HG02884 (cell line): Measurements from ENCODE around the gene C2CD2.

ENCODE experiments used
- ATAC-seq: cut with Tn5 transposase; IDR thresholded peaks from one replicate; pipeline ENCODE4 v1.9.1; 2021; ENCODE audit warnings: mild to moderate bottlenecking, moderate library complexity; ENCODE audit not compliant: unreplicated experiment

The C2CD2 gene

GRCh38 chr21:41848958-41849580 is 104.7 kb downstream of the C2CD2 start:
- no peak for ATAC-seq

GRCh38 chr21:41848533-41848932 is 105.3 kb downstream of the C2CD2 start:
- no peak for ATAC-seq

GRCh38 chr21:41847066-41847804 is 106.6 kb downstream of the C2CD2 start:
- ATAC-seq: no peak

- no peak for ATAC-seq
Observed at GRCh38 chr21:41846536-41846935, 107.3 kb downstream of the C2CD2 start.

GRCh38 chr21:41846033-41846317 is 107.8 kb downstream of the C2CD2 start:
- ATAC-seq: no peak

- ATAC-seq: no peak
Observed at GRCh38 chr21:41845310-41846032, 108.3 kb downstream of the C2CD2 start.

- no peak for ATAC-seq
Observed at GRCh38 chr21:41843584-41843983, 110.2 kb downstream of the C2CD2 start.

GRCh38 chr21:41840880-41841279 is 112.9 kb downstream of the C2CD2 start:
- no peak for ATAC-seq

GRCh38 chr21:41839387-41840000 is 114.3 kb downstream of the C2CD2 start:
- no peak for ATAC-seq

- ATAC-seq: no peak
Observed at GRCh38 chr21:41837756-41838297, 116.0 kb downstream of the C2CD2 start.

- ATAC-seq: no peak
Observed at GRCh38 chr21:41836166-41837015, 117.4 kb downstream of the C2CD2 start.

- no peak for ATAC-seq
Observed at GRCh38 chr21:41835711-41836154, 118.1 kb downstream of the C2CD2 start.
